ENCODE data around the gene ZNF804B. TPM values are rescaled to one million over a fixed set of nuclear protein-coding genes. Genes with fewer than 3 reads are reported as not detected.

Gene ZNF804B
- polyA plus RNA-seq, 4 donors: 0.14 to 0.23 (median 0.22) TPM

Other genes with a start within 250 kb of the ZNF804B start
- not detected for gene TEX47, start 36.0 kb downstream of the ZNF804B start, polyA plus RNA-seq (ENCODE audit: insufficient read length in 4 of 4)